NCI-H146 treated with DMSO at 0.1 percent for 48 hours (cell line): ENCODE results near the gene WDR5.

Experiments
- DNase-seq: peaks from one replicate; lab custom pipeline; 2025; ENCODE audit not compliant: unreplicated experiment; lab: John Stamatoyannopoulos, UW

Gene WDR5

DNA sequence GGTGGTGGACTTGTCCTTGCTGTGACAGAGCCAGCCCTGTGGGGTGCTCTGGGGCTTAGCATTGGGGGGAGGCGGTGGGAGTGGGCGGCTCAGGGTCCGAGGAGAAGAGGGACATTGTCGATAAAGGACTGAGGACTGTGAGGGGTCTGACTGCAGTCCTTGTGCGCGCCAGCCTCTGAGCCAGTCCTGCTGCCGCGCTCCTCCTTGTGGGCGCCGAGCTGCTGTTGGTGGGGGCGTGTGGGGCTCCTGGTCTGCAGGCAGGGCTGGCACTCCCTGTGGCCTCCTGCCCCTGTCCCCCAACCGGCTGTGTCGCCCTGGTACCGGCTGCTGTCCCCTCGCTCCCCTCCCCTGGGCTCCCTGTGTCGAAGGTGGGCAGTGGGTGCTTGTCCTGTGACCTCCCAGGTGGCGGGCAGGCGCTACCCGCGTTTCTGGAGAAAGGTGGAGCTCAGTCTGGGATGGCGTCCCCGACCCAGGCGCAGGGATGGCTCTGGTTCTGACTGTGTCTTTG is 21.6 kb downstream of the WDR5 start:
- no peak for DNase-seq

DNA sequence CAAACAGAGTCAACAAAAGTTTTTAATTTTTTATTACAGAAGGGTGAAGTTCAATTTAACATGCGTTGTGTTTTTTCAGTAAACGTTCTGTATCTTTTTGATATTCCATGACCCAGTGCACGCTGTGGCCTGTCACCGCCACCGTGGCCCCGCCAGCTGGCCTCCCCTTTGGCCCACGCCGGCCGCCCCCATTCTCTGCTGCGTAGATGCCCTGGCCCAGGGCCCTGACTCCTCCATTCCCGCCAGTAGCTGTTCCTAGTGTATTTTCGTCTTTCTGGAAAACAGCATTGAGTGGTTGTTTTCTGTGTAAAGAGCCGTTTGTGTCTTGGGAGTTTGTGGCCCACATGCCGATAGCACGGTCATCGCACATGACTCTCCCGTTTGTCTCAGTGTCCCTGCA is 22.4 kb downstream of the WDR5 start:
- DNase-seq, result no peak

DNA sequence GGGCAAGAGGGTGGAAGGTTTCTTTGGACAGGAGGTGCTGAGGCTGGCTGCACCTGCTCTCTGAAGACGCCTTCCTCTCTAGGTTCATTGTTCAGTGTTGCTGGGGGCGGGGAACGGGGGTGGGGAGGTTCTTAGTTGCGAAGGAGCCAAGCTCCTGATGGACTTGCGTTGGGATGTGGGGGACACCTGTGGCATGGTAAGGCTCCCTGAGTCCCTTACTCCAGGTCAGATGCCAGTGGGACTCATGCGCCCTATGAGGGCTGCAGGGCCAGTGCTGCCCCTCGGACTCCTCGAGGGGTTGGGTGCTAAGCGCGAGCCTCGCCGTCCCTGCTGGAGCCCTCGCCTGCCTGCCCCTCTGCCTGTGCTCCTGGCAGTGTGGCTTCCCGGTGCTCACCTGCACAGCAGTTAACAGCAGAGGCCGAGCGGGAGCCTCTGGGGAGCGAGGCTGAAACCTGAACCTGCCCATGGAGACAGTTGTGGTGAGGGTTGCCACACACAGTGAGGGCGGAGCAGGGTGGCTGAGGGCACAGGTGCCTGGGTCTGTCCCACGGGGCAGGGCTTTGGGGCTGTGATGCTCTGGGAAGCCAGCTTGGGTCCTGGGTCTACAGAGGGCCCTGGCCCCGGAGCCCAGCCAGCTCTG is 23.0 kb downstream of the WDR5 start:
- DNase-seq, result no peak

DNA sequence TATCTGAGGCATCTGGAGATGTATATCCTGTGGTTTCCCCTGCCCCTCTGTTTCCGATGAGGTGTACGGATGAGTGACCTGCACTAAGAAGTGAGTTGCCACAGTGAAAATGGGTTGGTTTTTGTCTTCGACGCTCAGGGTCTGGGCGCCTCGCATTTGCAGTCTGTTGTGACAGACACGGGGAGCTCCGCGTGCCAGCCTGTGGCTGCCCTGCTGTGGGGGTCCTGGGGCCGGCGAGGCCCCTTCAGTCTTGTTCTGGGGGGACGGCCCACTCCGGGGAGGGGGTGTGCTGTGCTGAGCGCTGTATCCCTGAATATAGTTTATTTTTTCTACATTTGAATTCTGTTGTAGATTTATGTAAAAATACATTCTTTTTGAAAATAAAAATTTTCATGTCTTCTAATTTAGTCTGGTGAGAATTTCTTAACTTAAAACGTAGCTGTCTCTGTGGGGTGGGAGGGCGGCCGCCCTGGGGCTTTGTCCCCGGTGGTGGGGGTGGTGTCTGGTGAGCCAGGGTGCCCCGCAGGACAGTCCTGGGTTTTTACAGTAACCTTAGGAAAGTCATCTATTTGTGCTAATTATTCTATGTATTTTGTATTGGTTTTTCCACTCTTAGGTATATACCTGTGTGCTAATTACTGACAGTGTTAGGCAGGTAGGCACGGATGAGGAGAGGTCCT is 23.8 kb downstream of the WDR5 start:
- DNase-seq, result no peak

DNA sequence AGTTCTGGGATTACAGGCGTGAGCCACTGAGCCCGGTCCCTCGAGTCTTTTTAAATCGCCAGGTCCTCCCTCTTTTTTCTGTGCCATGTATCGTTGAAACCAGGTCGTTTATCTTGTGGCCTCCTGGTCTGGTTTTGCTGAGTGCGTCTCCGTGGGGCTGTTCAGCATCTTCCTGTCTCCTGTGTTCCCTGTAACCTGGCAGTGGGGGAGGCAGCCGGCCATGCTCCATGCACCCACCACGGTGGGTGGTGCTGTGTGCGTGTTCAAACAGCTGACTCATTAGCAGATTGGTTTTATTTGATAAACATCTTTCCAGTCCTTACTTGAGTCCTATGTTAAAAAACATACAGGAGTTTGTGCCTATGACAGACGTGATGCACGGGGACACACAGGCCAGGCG is 25.8 kb downstream of the WDR5 start:
- DNase-seq, result no peak

DNA sequence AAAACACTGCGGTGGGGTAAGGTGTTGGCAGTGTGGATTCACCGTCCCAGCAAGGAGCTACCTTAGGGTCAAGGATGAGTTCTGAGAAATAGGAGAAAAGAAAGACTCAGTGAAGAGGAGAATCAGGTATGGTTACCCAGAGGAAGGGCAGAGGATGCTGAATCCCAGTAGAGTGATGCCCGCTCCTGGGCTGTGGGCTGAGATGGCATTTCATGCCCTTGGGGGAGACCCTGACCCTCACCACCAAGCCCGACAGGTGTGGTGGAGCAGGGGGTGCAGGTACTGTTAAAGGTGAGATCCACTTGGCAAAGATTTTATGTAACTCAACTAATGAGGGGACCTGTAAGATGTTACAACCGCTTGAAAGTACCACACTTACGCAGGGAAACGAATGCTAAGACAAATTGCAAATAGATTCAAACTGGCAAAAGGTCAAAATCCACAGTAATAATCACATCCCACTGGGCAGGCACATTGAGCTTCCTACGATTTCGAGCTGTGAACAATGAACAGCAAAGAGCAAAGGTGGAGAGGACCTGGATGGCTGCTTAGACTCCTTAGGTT is 26.4 kb downstream of the WDR5 start:
- DNase-seq, result no peak

DNA sequence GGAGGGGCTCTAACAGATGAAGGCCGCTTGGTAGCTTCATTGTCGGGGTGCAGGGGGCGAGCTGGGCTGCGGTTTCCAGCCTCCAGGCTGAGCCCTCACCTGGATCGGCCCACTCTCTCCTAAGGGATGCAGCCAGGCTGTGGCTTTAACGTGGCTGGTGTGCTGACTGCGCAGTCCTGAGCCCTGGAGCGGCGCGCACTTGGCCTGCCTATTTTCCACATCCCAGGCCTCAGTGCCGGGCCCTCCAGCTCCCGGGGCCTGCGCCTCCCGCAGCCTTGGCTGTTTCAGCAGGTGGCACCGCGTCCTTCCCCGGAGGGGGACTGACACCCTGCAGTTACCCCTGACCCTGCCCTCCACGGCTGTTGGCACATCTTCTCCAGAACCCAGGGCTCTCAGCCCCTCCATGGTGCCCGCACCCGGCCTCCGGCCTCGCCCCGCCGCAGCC is 27.1 kb downstream of the WDR5 start:
- no peak for DNase-seq

DNA sequence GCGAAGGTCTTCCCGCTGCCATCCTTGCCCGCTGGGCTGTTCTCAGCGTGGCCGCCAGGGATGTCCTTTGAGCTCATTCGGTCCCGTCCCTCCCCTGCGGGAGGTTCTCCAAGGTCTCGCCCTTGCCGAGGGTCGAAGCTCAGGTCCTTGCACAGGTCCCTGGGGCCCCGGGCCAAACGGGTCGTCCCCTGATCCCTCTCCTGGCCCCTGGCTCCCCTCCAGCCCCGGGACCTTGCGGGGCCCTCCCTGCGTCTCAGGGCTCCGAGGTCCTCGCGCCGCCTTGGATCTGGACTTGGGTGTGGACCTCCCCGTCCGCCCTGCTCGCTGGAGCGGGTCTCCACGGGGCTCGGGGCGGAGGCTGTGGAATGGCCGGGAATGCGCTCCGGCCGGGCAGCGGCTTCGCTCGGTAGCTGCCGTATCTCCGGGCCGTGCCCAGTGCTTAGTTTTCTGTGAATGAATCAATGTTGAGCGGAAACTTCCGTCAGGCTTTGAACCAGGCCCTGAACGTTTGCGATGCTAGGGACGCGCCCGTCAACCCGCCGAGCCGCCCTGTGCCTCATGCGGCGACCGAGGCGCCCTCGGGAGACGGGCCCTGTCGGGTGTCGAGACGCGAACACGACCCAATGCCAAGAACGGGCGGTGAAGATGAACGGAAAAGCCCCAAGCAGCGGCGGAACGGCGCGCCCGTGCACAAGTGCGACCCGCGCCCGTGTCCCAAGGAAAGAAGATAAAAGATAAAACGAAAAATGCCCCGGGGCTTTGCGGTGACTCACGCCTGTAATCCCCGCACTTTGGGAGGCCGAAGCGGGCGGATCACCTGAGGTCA is 27.7 kb downstream of the WDR5 start:
- DNase-seq, result no peak

DNA sequence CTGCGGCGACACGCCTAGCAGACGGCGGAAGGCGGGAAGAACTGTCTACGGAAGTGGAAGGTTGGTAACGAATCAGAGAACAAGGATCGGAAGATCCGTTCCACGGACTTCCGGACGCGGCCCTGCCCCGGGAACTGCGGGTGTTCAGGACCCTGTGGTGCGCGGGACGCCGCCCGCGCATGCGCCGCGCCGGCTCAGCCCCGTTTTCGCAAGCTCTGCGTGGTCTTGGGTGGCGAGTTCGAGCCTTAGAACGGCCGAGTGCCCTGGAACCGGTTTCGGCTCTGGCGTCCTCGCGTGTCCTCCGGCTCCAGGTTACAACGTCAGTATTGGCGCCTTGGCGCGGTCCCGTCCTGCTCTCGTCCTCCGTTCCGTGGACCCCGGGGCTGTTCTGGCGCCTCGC is 29.0 kb downstream of the WDR5 start:
- no peak for DNase-seq

DNA sequence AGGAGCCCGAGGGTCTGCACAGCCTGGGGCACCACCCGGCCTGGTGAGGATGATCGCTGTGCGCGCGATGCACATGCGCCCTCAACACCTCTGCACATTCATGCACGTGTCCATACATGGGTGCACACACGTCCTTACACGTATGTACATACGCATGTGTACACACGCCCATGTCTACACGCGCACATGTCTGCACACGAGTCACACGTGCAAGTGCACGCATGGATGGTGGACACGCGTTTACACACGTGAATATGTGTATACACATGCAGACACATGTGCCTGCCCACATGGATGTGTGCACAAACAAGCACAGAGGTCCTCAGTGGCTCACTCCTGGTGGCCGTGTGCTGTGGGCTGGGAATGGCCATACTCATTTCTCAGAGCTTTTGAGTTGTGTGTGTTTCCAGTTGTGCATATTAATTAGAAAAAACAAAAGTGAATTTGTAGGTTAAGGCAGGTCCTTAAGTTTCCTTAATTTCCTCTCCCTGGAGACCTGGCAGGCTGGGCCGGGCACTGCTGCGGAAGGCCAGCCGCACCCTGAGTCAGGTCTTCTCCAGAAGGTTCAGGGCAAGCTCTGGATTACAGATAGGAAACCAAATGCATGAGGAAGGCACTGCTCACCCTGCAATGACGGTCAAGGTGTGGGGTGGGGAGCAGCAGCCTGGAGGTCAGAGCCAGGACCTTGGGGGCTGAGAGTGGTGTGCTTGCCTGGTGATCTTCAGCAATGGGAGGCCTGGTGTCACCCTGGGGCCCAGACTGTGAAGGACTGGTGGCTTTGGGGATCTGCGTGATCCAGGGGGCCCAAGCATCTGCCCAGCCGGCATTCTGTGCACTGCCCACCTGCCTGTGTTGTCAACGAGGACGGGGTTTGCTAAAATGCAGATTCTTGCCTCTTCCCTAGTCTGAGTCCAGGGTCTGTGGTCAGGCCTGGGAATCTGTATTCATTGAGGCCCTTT is 29.8 kb downstream of the WDR5 start:
- no peak for DNase-seq

DNA sequence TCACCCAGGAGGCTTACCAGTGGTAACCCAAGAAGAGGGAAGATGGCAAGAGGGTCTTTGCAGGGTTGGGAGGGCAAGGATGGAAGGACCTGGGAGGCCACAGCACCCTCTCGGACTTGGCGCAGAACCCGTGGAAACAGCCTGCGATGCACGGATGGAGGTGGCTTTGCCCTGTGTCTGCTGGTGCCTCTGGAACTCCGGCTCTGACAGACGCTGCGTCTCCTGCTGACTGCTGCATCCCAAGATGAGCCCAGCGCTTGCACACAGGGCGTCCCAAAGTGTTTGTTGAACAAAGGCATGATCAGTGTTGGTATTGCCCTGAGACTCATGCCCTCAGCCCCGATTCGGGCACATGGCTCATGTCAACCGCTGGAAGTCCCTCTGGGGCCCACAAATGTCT is 30.5 kb downstream of the WDR5 start:
- no peak for DNase-seq

DNA sequence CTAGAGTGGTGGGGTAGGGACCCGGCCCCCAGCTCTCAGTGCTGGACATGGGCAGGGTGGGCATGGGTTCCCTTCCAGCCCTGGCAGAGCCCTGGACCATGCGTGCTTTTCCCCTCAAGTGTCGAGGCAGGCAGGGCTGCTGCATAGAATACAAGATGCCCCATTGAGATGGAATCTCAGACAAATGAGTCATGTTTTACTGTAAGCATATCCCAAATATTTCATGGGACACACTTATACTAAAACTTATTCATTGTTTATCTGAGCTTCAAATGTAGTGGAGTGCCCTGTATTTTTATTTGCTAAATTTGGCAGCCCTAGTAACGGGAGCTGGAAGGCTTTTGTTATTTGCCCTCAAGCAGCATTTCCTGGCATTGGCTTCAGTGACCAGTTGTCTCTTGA is 31.6 kb downstream of the WDR5 start:
- DNase-seq, result no peak

DNA sequence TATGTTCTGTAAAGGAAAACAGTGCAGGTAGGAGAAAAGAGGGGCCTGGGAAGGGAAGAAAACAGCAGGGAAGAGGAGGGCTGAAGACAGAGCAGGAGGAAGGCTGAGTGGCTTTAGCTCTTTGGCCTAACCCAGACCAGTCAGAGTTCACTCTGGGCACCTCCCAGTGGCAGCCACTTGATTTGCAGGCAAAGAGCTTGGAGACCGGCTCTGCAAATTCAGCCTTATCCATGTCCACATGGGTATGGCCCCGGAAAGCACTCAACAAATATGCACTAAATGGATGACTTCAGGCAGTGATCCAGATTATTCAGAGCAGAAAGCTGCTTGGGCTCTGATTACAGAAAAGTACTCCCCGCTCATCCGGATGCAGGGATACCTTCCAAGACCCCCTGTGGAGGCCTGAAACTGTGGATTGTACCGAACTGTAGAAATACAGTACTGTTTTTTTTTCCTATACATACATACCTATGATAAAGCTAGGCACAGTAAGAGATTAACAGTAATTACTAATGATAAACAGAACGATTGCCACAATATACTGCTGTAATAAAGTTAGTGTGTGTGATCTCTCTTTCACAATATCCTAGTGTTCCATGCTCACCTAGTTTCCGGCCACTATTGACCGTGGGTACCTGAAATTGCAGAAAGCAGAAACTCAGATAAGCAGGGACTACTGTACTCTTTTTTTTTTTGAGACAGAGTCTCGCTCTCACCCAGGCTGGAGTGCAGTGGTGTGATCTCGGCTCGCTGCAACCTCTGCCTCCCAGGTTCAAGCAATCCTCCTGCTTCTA is 33.1 kb downstream of the WDR5 start:
- DNase-seq, result no peak

DNA sequence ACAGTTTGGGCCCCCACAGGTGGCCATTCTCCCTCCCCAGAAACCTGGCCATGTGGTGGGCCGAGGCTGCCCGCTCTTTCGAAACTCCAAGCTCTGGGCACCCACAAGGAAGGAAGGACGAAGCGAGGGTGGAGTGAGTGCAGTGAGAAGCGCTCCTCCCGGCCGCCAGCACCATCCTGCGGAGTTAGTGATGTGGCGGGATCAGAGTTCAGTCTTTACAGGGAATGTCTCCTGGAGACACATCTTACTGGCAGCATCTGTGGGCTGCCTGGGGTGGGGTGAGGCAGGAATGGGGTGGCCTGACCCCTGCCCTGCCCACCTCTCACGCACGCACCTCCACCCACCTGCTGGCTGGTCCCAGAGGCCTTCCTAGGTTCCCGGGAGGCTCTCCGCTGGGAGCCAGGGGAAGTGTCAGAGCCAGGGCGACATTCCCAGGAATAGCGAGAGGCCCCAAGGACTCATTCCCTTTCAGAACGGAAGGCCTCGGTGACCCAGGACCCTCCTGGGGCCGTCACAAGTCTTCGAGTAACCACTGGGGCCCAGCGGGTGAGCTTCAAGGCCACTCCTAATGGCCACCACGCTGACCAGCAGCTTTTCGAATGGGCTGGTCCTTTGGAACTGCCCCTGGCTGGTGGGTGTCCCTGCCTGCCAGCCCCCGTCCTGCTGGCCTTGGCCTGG is 34.0 kb downstream of the WDR5 start:
- DNase-seq, result no peak

DNA sequence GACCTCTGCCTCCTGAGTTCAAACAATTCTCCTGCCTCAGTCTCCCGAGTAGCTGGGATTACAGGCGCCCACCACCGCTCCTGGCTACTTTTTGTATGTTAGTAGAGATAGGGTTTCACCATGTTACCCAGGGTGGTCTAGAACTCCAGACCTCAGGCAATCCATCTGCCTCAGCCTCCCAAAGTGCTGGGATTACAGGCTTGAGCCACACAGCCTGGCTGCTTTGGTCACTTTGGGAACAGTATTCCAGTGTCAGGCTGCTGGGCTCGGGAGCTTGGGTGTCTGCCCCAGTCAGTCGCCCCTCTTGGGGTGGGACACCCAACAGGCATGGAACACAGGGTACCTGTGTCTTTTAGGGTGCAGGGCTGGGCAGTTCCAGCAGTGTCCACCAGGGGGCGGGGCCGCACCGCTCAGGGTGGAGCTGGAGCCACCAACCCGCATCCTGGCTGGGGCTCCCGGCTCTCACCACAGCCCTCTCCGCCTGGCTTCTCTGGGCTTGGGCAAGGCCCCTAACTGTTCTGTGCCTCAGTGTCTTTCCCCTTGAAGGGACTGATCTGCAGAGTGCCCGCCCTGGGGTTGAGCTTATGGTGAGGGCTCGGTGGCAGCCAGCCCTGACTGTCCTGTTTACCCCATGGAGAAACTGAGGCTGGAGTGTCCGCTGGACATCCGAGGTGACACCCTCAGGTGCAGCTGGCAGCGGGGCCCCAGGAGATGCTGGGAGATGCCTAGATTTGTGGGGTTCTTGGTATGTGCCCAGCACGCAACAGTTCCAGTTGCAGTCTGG is 34.8 kb downstream of the WDR5 start:
- DNase-seq, result no peak

DNA sequence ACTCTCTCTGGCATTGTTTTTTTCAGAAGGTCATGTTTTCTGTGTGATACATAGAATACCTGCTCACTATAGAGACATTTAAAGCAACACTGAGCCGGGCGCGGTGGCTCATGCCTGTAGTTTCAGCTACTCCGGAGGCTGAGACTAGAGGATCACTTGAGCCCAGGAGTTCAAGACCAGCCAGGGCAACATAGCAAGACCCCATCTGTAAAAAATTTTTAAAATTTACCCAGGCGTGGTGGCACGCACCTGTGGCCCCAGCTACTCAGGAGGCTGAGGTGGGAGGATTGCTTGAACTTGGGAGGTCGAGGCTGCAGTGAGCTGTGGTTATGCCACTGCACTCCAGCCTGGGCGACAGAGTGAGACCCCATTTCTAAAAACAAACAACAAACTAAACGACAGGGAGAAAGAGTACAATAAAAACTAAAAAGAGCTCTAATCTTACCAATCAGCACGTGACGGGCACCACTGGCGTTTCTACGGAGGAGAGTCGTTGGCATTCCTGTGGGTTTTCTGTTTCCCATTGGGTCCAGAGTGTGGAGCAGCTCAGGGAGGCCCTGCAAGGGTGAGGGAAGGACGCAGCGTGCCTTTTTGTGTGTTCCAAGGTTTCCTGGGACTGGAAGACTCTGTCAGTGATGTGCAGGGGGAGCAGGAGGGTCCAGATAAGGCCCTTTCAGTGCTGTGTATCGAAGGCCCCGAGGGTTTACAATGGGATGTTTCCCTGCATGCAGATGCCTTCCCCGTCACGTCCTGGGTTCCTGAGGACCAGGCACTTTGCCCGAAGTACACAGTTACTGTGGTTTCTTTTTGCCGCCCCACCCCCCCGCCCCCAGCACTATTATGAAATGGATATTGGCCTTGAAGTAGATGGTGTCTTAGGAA is 35.7 kb downstream of the WDR5 start:
- DNase-seq, result no peak
